Left renal pelvis (tissue), 4 donors: ENCODE results near the gene POLR2A. TPM values are rescaled to one million over a fixed set of nuclear protein-coding genes. Genes with fewer than 3 reads are reported as not detected.

Experiments
- DNase-seq, 4 donors: peaks; one replicate each; pipeline ENCODE4 v3.0.0-alpha.2; 2013; ENCODE audit warnings: low read depth in 4 of 4, low spot score in 3 of 4
- polyA plus RNA-seq, 4 donors: library from polyadenylated mRNA; unstranded; fragments of 120-200 nt; gene quantifications; one replicate each; pipeline ENCODE4 v1.2.1, GENCODE V29; 2013; ENCODE audit not compliant: insufficient read length in 4 of 4

The POLR2A gene
- polyA plus RNA-seq, 4 donors = 105 to 159 (median 123) TPM

- no peak for DNase-seq
These were observed 64.6 kb downstream of the POLR2A start, which contains the start of gene TNFSF12 for GRCh38 chr17:7548585-7549400. Gene TNFSF12, plus strand, starts transcription at chr17:7549058. Its CDS starts 96 bp downstream, at chr17:7549154.

Other genes starting within 250 kb of the POLR2A start
- gene DVL2, start 249.8 kb upstream of the POLR2A start, polyA plus RNA-seq = 10 to 100 TPM; 46.3 to 70.6 (median 51.4) TPM
- gene PHF23, start 244.9 kb upstream of the POLR2A start, polyA plus RNA-seq = 10 to 100 TPM; 39.1 to 62.6 (median 52.5) TPM
- 100 to 1,000 TPM; 327 to 487 (median 427) TPM for gene GABARAP, start 241.9 kb upstream of the POLR2A start, polyA plus RNA-seq
- 100 to 1,000 TPM; 146 to 158 (median 156) TPM for gene CTDNEP1, start 232.6 kb upstream of the POLR2A start, polyA plus RNA-seq
- 10 to 100 TPM; 45.9 to 53.5 (median 48.1) TPM for gene ELP5, start 232.2 kb upstream of the POLR2A start, polyA plus RNA-seq
- gene CLDN7, start 221.9 kb upstream of the POLR2A start, polyA plus RNA-seq = 10 to 100 TPM in 3 of 4 donors, 1 to 10 TPM in 1; 1.3 to 58.7 (median 50.8) TPM
- 1 to 10 TPM; 1.5 to 2.8 (median 1.9) TPM for gene SLC2A4, start 202.6 kb upstream of the POLR2A start, polyA plus RNA-seq
- 1 to 10 TPM; 1.9 to 4.1 (median 2.7) TPM for gene YBX2, start 189.7 kb upstream of the POLR2A start, polyA plus RNA-seq
- gene EIF5A, start 176.7 kb upstream of the POLR2A start, polyA plus RNA-seq = 100 to 1,000 TPM; 247 to 327 (median 311) TPM
- 100 to 1,000 TPM in 1 of 4 donors, 10 to 100 TPM in 3; 73.8 to 104 (median 90.1) TPM for gene GPS2, start 169.0 kb upstream of the POLR2A start, polyA plus RNA-seq
- 10 to 100 TPM; 25.7 to 43.8 (median 27.8) TPM for gene NEURL4, start 155.0 kb upstream of the POLR2A start, polyA plus RNA-seq
- gene ACAP1, start 147.8 kb upstream of the POLR2A start, polyA plus RNA-seq = 10 to 100 TPM in 2 of 4 donors, 1 to 10 TPM in 2; 6.9 to 11.0 (median 8.8) TPM
- gene KCTD11, start 132.2 kb upstream of the POLR2A start, polyA plus RNA-seq = 10 to 100 TPM; 10.9 to 12.1 (median 11.6) TPM
- gene TMEM95, start 129.2 kb upstream of the POLR2A start, polyA plus RNA-seq = not detected
- 1 to 10 TPM in 3 of 4 donors, under 1 TPM in 1; 1.00 to 6.1 (median 5.2) TPM for gene TNK1, start 103.3 kb upstream of the POLR2A start, polyA plus RNA-seq
- gene PLSCR3, start 89.8 kb upstream of the POLR2A start, polyA plus RNA-seq = 10 to 100 TPM; 30.3 to 48.7 (median 39.6) TPM
- 10 to 100 TPM; 52.8 to 90.1 (median 80.5) TPM for gene TMEM256, start 80.3 kb upstream of the POLR2A start, polyA plus RNA-seq
- 10 to 100 TPM; 21.4 to 55.8 (median 32.8) TPM for gene NLGN2, start 76.5 kb upstream of the POLR2A start, polyA plus RNA-seq
- gene SPEM1, start 64.0 kb upstream of the POLR2A start, polyA plus RNA-seq = not detected
- gene SPEM2, start 58.8 kb upstream of the POLR2A start, polyA plus RNA-seq = under 1 TPM in 1 of 4 donors, not detected in 3; 0.18 TPM
- not detected for gene SPEM3, start 55.5 kb upstream of the POLR2A start, polyA plus RNA-seq
- 1 to 10 TPM; 1.1 to 4.8 (median 3.8) TPM for gene TMEM102, start 48.9 kb upstream of the POLR2A start, polyA plus RNA-seq
- 10 to 100 TPM in 1 of 4 donors, 1 to 10 TPM in 3; 5.6 to 17.1 (median 8.5) TPM for gene FGF11, start 44.9 kb upstream of the POLR2A start, polyA plus RNA-seq
- 10 to 100 TPM in 2 of 4 donors, 1 to 10 TPM in 2; 9.0 to 15.1 (median 9.8) TPM for gene CHRNB1, start 39.3 kb upstream of the POLR2A start, polyA plus RNA-seq
- gene ZBTB4, start 4.7 kb upstream of the POLR2A start, polyA plus RNA-seq = 10 to 100 TPM; 36.1 to 46.1 (median 43.4) TPM
- under 1 TPM in 2 of 4 donors, not detected in 2; 0.12 to 0.46 TPM for gene SLC35G6, start 2.9 kb upstream of the POLR2A start, polyA plus RNA-seq
- gene TNFSF12, start 64.7 kb downstream of the POLR2A start, polyA plus RNA-seq = 10 to 100 TPM; 20.3 to 43.5 (median 25.8) TPM
- 10 to 100 TPM in 3 of 4 donors, 1 to 10 TPM in 1; 7.1 to 15.7 (median 12.7) TPM for gene TNFSF13, start 74.4 kb downstream of the POLR2A start, polyA plus RNA-seq
- gene SENP3, start 77.6 kb downstream of the POLR2A start, polyA plus RNA-seq = 10 to 100 TPM; 57.4 to 83.0 (median 73.6) TPM
- 10 to 100 TPM; 32.3 to 70.7 (median 54.9) TPM for gene CD68, start 95.3 kb downstream of the POLR2A start, polyA plus RNA-seq
- gene MPDU1, start 99.5 kb downstream of the POLR2A start, polyA plus RNA-seq = 100 to 1,000 TPM in 3 of 4 donors, 10 to 100 TPM in 1; 75.1 to 114 (median 112) TPM
- gene SOX15, start 105.7 kb downstream of the POLR2A start, polyA plus RNA-seq = 10 to 100 TPM in 1 of 4 donors, 1 to 10 TPM in 3; 2.5 to 10.5 (median 3.6) TPM
- gene FXR2, start 130.5 kb downstream of the POLR2A start, polyA plus RNA-seq = 10 to 100 TPM; 42.8 to 55.0 (median 45.2) TPM
- gene SAT2, start 143.5 kb downstream of the POLR2A start, polyA plus RNA-seq = 100 to 1,000 TPM in 3 of 4 donors, 10 to 100 TPM in 1; 86.6 to 152 (median 114) TPM
- 1 to 10 TPM; 2.3 to 5.1 (median 4.0) TPM for gene SHBG, start 145.8 kb downstream of the POLR2A start, polyA plus RNA-seq
- gene ATP1B2, start 166.6 kb downstream of the POLR2A start, polyA plus RNA-seq = 10 to 100 TPM; 18.3 to 27.3 (median 20.5) TPM
- gene TP53, start 203.1 kb downstream of the POLR2A start, polyA plus RNA-seq = 10 to 100 TPM; 45.1 to 75.9 (median 70.2) TPM
- gene WRAP53, start 204.1 kb downstream of the POLR2A start, polyA plus RNA-seq = 10 to 100 TPM in 3 of 4 donors, 1 to 10 TPM in 1; 9.0 to 17.0 (median 12.8) TPM
- gene EFNB3, start 220.8 kb downstream of the POLR2A start, polyA plus RNA-seq = 10 to 100 TPM; 19.8 to 32.6 (median 23.4) TPM
- gene DNAH2, start 233.4 kb downstream of the POLR2A start, polyA plus RNA-seq = under 1 TPM; 0.29 to 0.49 (median 0.38) TPM